Measurements from ENCODE around the gene PACSIN2.

GRCh38 chr22:43039800-43040199 lies 24.9 kb upstream of the PACSIN2 start:
- TF ChIP-seq POLR2A (IDR thresholded peaks at IDR 0.05; ENCODE audit: extremely low read depth, insufficient read length) (no peak), CTCF (IDR thresholded peaks at IDR 0.05; ENCODE audit: low read depth, low read length) (no peak), MAX (IDR thresholded peaks at IDR 0.05; ENCODE audit: low read depth, low read length) (no peak)
